ENCODE results near the gene RGS17. TPM values are rescaled to one million over a fixed set of nuclear protein-coding genes. Genes with fewer than 3 reads are reported as not detected.

The RGS17 gene
- total RNA-seq, 4 donors from 2014 or later: 0.06 to 0.83 (median 0.34) TPM

- Histone ChIP-seq H3K4me1 (peaks cover 10 to 22% (median 12%) of the 10 kb centered on the region in 4 donors), H3K36me3 (peaks cover 0 to 22% (median 17%) of the 10 kb centered on the region in 4 donors), H3K4me3 (no peak overlapping the region), H3K27me3 (no peaks in the 10 kb centered on the region), H3K9me3 (no peaks in the 10 kb centered on the region), H3K27ac (replicated peaks in 1 of 4) (no peak overlapping the region)
- no peak for DNase-seq (ENCODE audit: extremely low spot score)
- intact Hi-C loops (cut with DNase I): loop anchor here (10.0 kb wide), 1 partner anchor 47 kb away; no protein-coding TSS in a partner anchor
- TF ChIP-seq CTCF (IDR thresholded peaks at IDR 0.05) (no peak), EP300 (IDR thresholded peaks at IDR 0.05) (no peak), POLR2A (IDR thresholded peaks at IDR 0.05; ENCODE audit: low read depth) (no peak), POLR2AphosphoS5 (IDR thresholded peaks at IDR 0.05) (no peak)
- 41% methylated on average over 3 of the region's 3 CpGs for WGBS
Measured at GRCh38 chr6:152978058-152978457, 153.0 kb downstream of the RGS17 start.

GRCh38 chr6:152977556-152977955 lies 153.5 kb downstream of the RGS17 start:
- Histone ChIP-seq H3K9me3 (no peaks in the 10 kb centered on the region), H3K4me1 (peaks cover 7 to 18% (median 9%) of the 10 kb centered on the region in 4 donors), H3K27me3 (no peaks in the 10 kb centered on the region), H3K4me3 (no peak overlapping the region), H3K36me3 (peaks cover 0 to 26% (median 22%) of the 10 kb centered on the region in 4 donors), H3K27ac (replicated peaks in 1 of 4) (no peak overlapping the region)
- TF ChIP-seq CTCF (IDR thresholded peaks at IDR 0.05) (no peak), POLR2A (IDR thresholded peaks at IDR 0.05; ENCODE audit: low read depth) (no peak), POLR2AphosphoS5 (IDR thresholded peaks at IDR 0.05) (no peak), EP300 (IDR thresholded peaks at IDR 0.05) (no peak)
- no peak for DNase-seq (ENCODE audit: extremely low spot score)
- intact Hi-C loops (cut with DNase I): loop anchor here (10.0 kb wide), 1 partner anchor 47 kb away; no protein-coding TSS in a partner anchor

DNA sequence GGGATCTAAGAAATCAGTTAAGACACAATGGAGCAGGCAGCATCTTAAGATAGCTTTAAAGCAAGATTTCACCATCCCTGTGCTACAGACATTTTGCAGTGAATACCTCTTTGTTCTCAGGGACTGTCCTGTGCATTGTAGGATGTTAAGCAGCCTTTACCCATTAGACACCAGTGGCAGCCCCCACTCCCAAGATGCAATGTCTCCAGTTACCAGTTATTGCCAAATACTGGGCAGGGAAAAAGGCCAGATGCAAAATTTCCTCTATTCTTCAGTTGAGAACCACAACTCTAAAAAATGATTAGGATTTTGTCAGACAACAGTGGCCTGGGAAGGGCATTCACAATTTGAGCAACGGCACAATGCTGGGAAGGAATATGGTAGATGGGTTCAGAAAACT lies 154.3 kb downstream of the RGS17 start:
- intact Hi-C loops (cut with DNase I): loop anchor here (10.0 kb wide), 1 partner anchor 48 kb away; no protein-coding TSS in a partner anchor
- peaks cover 0 to 34% (median 24%) of the 10 kb centered on the region in 4 donors for H3K36me3 ChIP-seq
- 68% methylated on average over 1 of the region's 1 CpG for WGBS
- TF ChIP-seq CTCF (IDR thresholded peaks at IDR 0.05) (no peak), POLR2A (IDR thresholded peaks at IDR 0.05; ENCODE audit: low read depth) (no peak), EP300 (IDR thresholded peaks at IDR 0.05) (no peak), POLR2AphosphoS5 (IDR thresholded peaks at IDR 0.05) (no peak)
- no peak for DNase-seq (ENCODE audit: extremely low spot score)
- H3K9me3 ChIP-seq: no peaks in the 10 kb centered on the region
- H3K4me3 ChIP-seq: no peak overlapping the region
- peaks cover 0 to 10% (median 1%) of the 10 kb centered on the region in 4 donors for H3K4me1 ChIP-seq
- no peak overlapping the region for H3K27ac ChIP-seq (replicated peaks in 1 of 4)
- H3K27me3 ChIP-seq: no peaks in the 10 kb centered on the region

DNA sequence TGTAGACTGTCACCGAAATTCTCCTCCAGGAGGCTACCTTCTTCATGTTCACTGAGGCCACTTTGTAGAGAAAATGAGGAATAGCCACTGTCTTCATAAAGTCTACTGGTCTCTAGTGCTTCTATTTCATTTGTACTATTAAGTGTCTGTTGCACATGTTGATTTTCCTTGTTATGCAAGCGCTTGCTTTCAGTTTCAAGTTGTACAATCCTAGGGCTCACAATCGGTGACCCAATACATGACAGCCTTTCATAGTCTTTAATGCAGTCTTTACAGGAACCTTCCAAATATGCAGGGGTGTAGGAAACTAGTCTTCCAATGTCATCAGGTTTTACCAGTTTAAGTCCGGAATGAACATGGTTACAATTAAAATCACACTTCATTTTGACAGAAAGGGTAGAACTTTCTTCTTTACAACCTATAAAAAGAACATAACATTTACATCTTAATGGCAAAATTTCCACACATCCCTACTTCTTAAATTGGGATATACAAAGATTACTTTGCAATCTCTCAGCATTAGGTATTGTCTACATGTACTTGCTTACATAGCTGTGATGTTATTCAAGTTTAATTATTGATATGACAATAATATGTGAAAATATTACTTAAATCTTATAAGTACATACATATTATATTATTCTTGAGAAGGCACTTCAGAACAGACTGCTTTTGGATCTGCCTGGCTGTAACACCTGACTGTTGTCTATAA lies 155.7 kb downstream of the RGS17 start:
- TF ChIP-seq POLR2A (IDR thresholded peaks at IDR 0.05; ENCODE audit: low read depth): no peak
- TF ChIP-seq CTCF (IDR thresholded peaks at IDR 0.05): no peak
- TF ChIP-seq EP300 (IDR thresholded peaks at IDR 0.05): no peak
- TF ChIP-seq POLR2AphosphoS5 (IDR thresholded peaks at IDR 0.05): no peak
- no peak for DNase-seq (ENCODE audit: extremely low spot score)
- Histone ChIP-seq H3K9me3 (no peaks in the 10 kb centered on the region), H3K27ac (replicated peaks in 1 of 4) (no peak overlapping the region), H3K36me3 (peaks cover 5 to 48% (median 36%) of the 10 kb centered on the region in 4 donors), H3K4me3 (no peak overlapping the region), H3K27me3 (no peaks in the 10 kb centered on the region), H3K4me1 (no peaks in the 10 kb centered on the region)
- 82% methylated on average over 4 of the region's 4 CpGs for WGBS
- intact Hi-C loops (cut with DNase I): loop anchor here (10.0 kb wide), 1 partner anchor 49 kb away; no protein-coding TSS in a partner anchor

Data from esophagus muscularis mucosa (tissue), 4 donors.